GM12878 (cell line): ENCODE results near the gene SIDT1. TPM values are rescaled to one million over a fixed set of nuclear protein-coding genes. Genes with fewer than 3 reads are reported as not detected.

Experiments used
- ATAC-seq: fragments of 200-7000 bp; cut with Tn5 transposase; 3 replicates; pipeline ENCODE4 v1.9.1; 2020; ENCODE audit warnings: mild to moderate bottlenecking, moderate library complexity
- BruUV-seq: library from RNA; stranded (reverse); fragments of 400-500 nt; replicated peaks from 2 replicates; lab custom pipeline; 2021; lab: Mats Ljungman, UMichigan
- CTCF ChIA-PET: fragments of 300-600 bp; sonication (Branson Sonifier 250); formaldehyde crosslinking; extraction: SDS; loops from one replicate; lab custom pipeline; 2021; ENCODE audit warnings: inconsistent platforms; lab: Yijun Ruan, JAX
- POLR2A ChIA-PET: fragments of 350-600 bp; formaldehyde crosslinking; extraction: SDS; loops from one replicate; lab custom pipeline; 2021; ENCODE audit warnings: inconsistent platforms; lab: Charles Lee
- RAD21 ChIA-PET: fragments of 300-600 bp; sonication (Branson Sonifier 250); formaldehyde crosslinking; loops from one replicate; lab custom pipeline; 2023; ENCODE audit warnings: antibody characterized with exemption; ENCODE audit not compliant: unreplicated experiment; lab: Charles Lee
- SMC1A ChIA-PET: fragments of 300-600 bp; sonication (Branson Sonifier 250); formaldehyde crosslinking; loops from one replicate; lab custom pipeline; 2023; ENCODE audit not compliant: unreplicated experiment, uncharacterized antibody; lab: Charles Lee
- DNase-seq: peaks from one replicate; pipeline ENCODE4 v3.0.0-alpha.2; 2011; ENCODE audit warnings: low read depth, low spot score
- FAIRE-seq: peaks from 3 replicates; lab custom pipeline; 2011; peaks lifted over from hg19 to GRCh38; lab: Jason Lieb, UNC
- H2AFZ ChIP-seq: 2 replicates; pipeline ENCODE4 v1.6.0; 2011; ENCODE audit warnings: low read depth, low read length, control low read depth; ENCODE audit not compliant: control insufficient read depth
- H3K27ac ChIP-seq: 2 replicates; pipeline ENCODE4 v1.5.1; 2011; ENCODE audit warnings: control low read depth; ENCODE audit not compliant: control insufficient read depth, insufficient read depth
- H3K27me3 ChIP-seq, 2 experiments: replicated peaks in 1 of 2; 2 replicates each; pipeline versions ENCODE4 v1.6.0 to v1.6.1; 2011; ENCODE audit warnings: low read length in 1 of 2; ENCODE audit not compliant: control insufficient read depth in 2 of 2, insufficient read depth in 2 of 2
- H3K36me3 ChIP-seq, 2 experiments: 2 replicates each; pipeline ENCODE4 v1.5.1; 2011; ENCODE audit warnings: low read length in 1 of 2; ENCODE audit not compliant: control insufficient read depth in 2 of 2, insufficient read depth in 2 of 2
- H3K4me1 ChIP-seq: 2 replicates; pipeline ENCODE4 v1.6.1; 2011; ENCODE audit warnings: mild to moderate bottlenecking, low read length, moderate library complexity, mixed read lengths; ENCODE audit not compliant: control insufficient read depth, insufficient read depth
- H3K4me2 ChIP-seq: 2 replicates; pipeline ENCODE4 v1.6.0; 2011; ENCODE audit warnings: control low read depth; ENCODE audit not compliant: control insufficient read depth, insufficient read depth
- H3K4me3 ChIP-seq: fragments of 200-600 bp; sonication (generic); 2 replicates; pipeline ENCODE4 v1.5.1; 2016
- H3K79me2 ChIP-seq: 2 replicates; pipeline ENCODE4 v1.6.0; 2011; ENCODE audit warnings: low read length; ENCODE audit not compliant: control insufficient read depth, insufficient read depth
- H3K9ac ChIP-seq: 2 replicates; pipeline ENCODE4 v1.8.0; 2011; ENCODE audit warnings: low read length, control low read depth, mixed read lengths; ENCODE audit not compliant: control insufficient read depth, insufficient read depth
- H3K9me3 ChIP-seq: replicated peaks from 3 replicates; pipeline ENCODE4 v1.5.1; 2011; ENCODE audit warnings: mild to moderate bottlenecking, low read length; ENCODE audit not compliant: control insufficient read depth, insufficient read depth
- H4K20me1 ChIP-seq: 2 replicates; pipeline ENCODE4 v1.6.0; 2011; ENCODE audit not compliant: control insufficient read depth, insufficient read depth
- BCLAF1 ChIP-seq: fragments of 450-650 bp; IDR thresholded peaks from 2 replicates; pipeline ENCODE4 v1.6.1; 2017; ENCODE audit warnings: antibody characterized with exemption, mild to moderate bottlenecking, moderate library complexity
- CBFB ChIP-seq: IDR thresholded peaks from 2 replicates; pipeline ENCODE4 v1.6.1; 2016; ENCODE audit warnings: antibody characterized with exemption, low read depth
- CHD4 ChIP-seq: fragments of 200-600 bp; sonication (generic); IDR thresholded peaks from 2 replicates; pipeline ENCODE4 v1.6.1; 2016; ENCODE audit warnings: mild to moderate bottlenecking
- EED ChIP-seq: sonication (generic); IDR thresholded peaks from 2 replicates; pipeline ENCODE4 v1.6.1; 2016; ENCODE audit warnings: antibody characterized with exemption, low read depth
- ELK1 ChIP-seq: IDR thresholded peaks from 2 replicates; pipeline ENCODE4 v1.6.1; 2012; ENCODE audit warnings: low read depth, low read length, improper control_type of control experiment
- HDAC2 ChIP-seq: fragments of 200-600 bp; sonication (generic); IDR thresholded peaks from 2 replicates; pipeline ENCODE4 v1.6.1; 2017
- HDAC6 ChIP-seq: fragments of 200-600 bp; sonication (generic); IDR thresholded peaks from one replicate; pipeline ENCODE4 v1.8.0; 2017; ENCODE audit warnings: antibody characterized with exemption; ENCODE audit not compliant: unreplicated experiment
- IKZF1 ChIP-seq: fragments of 450-650 bp; conservative IDR thresholded peaks from 2 replicates; pipeline ENCODE4 v1.6.1; 2017; ENCODE audit warnings: antibody characterized with exemption, mild to moderate bottlenecking
- NBN ChIP-seq: fragments of 450-650 bp; IDR thresholded peaks from 2 replicates; pipeline ENCODE4 v1.6.1; 2016
- NFXL1 ChIP-seq: fragments of 450-650 bp; IDR thresholded peaks from 2 replicates; pipeline ENCODE4 v1.6.1; 2017; ENCODE audit warnings: antibody characterized with exemption, mild to moderate bottlenecking, borderline replicate concordance
- NR2C1 ChIP-seq: fragments of 450-650 bp; IDR thresholded peaks from 2 replicates; pipeline ENCODE4 v1.6.1; 2017; ENCODE audit warnings: antibody characterized with exemption, mild to moderate bottlenecking, moderate library complexity
- NR2C2 ChIP-seq: IDR thresholded peaks from 2 replicates; pipeline ENCODE4 v1.6.1; 2011; ENCODE audit warnings: borderline replicate concordance, low read depth; ENCODE audit not compliant: control insufficient read depth, insufficient read length
- NRF1 ChIP-seq: conservative IDR thresholded peaks from 2 replicates; pipeline ENCODE4 v1.6.1; 2011; ENCODE audit warnings: mild to moderate bottlenecking, low read depth, low read length, improper control_type of control experiment
- PBX3 ChIP-seq: IDR thresholded peaks from 2 replicates; pipeline ENCODE4 v1.6.1; 2011; ENCODE audit warnings: mild to moderate bottlenecking, low read depth, low read length, moderate library complexity; ENCODE audit not compliant: insufficient replicate concordance
- PML ChIP-seq: IDR thresholded peaks from 2 replicates; pipeline ENCODE4 v1.6.1; 2012; ENCODE audit warnings: low read length, inconsistent platforms
- TCF3 ChIP-seq: IDR thresholded peaks from 2 replicates; pipeline ENCODE4 v1.6.1; 2012; ENCODE audit warnings: low read depth, mild to moderate bottlenecking, low read length, borderline replicate concordance; ENCODE audit not compliant: insufficient read depth
- WRNIP1 ChIP-seq: IDR thresholded peaks from 2 replicates; pipeline ENCODE4 v1.6.1; 2011; ENCODE audit warnings: low read depth, low read length, improper control_type of control experiment, borderline replicate concordance
- YY1 ChIP-seq: IDR thresholded peaks from 2 replicates; pipeline ENCODE4 v1.6.1; 2011; ENCODE audit warnings: low read depth, mild to moderate bottlenecking, low read length
- ZNF622 ChIP-seq: fragments of 450-650 bp; IDR thresholded peaks from 2 replicates; pipeline ENCODE4 v1.6.1; 2017; ENCODE audit warnings: mild to moderate bottlenecking, inconsistent platforms
- WGBS: methylation state at CpG from one replicate; pipeline ENCODE4 v1.1.6; 2016; ENCODE audit warnings: low lambda C conversion rate; ENCODE audit not compliant: insufficient replicate concordance, insufficient coverage; ENCODE audit errors: missing lambda C conversion rate; 5-methylcytosine and 5-hydroxymethylcytosine counted together
- in situ Hi-C: fragments of 300-500 bp; cut with MboI; formaldehyde crosslinking; loops from 9 replicates; pipeline ENCODE4 v1.14.3; 2018; ENCODE audit warnings: mixed read lengths
- intact Hi-C: fragments of 100-400 bp; cut with micrococcal nuclease; formaldehyde crosslinking; loops from one replicate; pipeline ENCODE4 v1.14.2; 2022; ENCODE audit not compliant: unreplicated experiment
- polyA plus RNA-seq, 11 experiments: library from polyadenylated mRNA; depleted of rRNA in 4 of 11; unstranded in 6 of 11; stranded (reverse) in 5 of 11; fragments of >200 nt; fragmentation: Nextera tagmentation in 4 of 11; fragmentation: Illumina TruSeq in 1 of 11; extraction: Ambion mirVana in 4 of 11; extraction: Trizol in 1 of 11; gene quantifications; 1 replicate in 1 of 11; 2 replicates in 10 of 11; pipeline versions ENCODE4 v1.2.1 to v1.2.3, GENCODE V29; 2011 to 2016; ENCODE audit warnings: inconsistent platforms in 2 of 11, missing spikeins in 2 of 11, low read depth in 1 of 11
- total RNA-seq, 4 experiments: library from RNA; depleted of rRNA in 3 of 4; stranded (reverse); fragments of >200 nt in 3 of 4; fragmentation: Illumina TruSeq in 1 of 4; extraction: Trizol in 1 of 4; gene quantifications; 2 replicates each; pipeline versions ENCODE4 v1.2.1 to v1.2.3, GENCODE V29; 2013 to 2021

Gene SIDT1
- total and polyA plus RNA-seq, 10 of the 15 experiments (the other 5 are each of a cell fraction or from before 2014, with no cell fraction given) = 3.0 to 45.0 (median 26.6) TPM

- Histone ChIP-seq H3K4me2 (no peak overlapping the region), H3K27me3 (no peaks in the 10 kb centered on the region), H3K36me3 (peaks cover 0 to 38% of the 10 kb centered on the region in 2 experiments), H3K4me1 (no peaks in the 10 kb centered on the region), H3K9ac (no peak overlapping the region), H3K9me3 (no peaks in the 10 kb centered on the region), H3K4me3 (no peak overlapping the region), H3K27ac (no peak overlapping the region), H4K20me1 (no peaks in the 10 kb centered on the region), H2AFZ (no peak overlapping the region), H3K79me2 (no peaks in the 10 kb centered on the region)
- no peak for DNase-seq
- POLR2A ChIA-PET = no interaction called here
- no peak for ATAC-seq
- RAD21 ChIA-PET = no interaction called here
- SMC1A ChIA-PET = interaction anchor here (1.3 to 2.0 kb wide), 2 partner anchors 9 to 88 kb away, joined by 3 to 4 read pairs; no protein-coding TSS in a partner anchor
- intact Hi-C loops (no loop called here), in situ Hi-C loops (no loop called here)
- no peak for TF ChIP-seq CHD4
- TF ChIP-seq ELK1 = no peak
- TF ChIP-seq NR2C1 = no peak
- no peak for TF ChIP-seq ZNF622
- TF ChIP-seq BCLAF1 = no peak
- no peak for TF ChIP-seq PML
- TF ChIP-seq YY1 = no peak
- no peak for TF ChIP-seq IKZF1
- no peak for TF ChIP-seq NR2C2
- no peak for TF ChIP-seq NFXL1
- no peak for TF ChIP-seq NBN
- no peak for TF ChIP-seq PBX3
- no peak for TF ChIP-seq HDAC6
- TF ChIP-seq HDAC2 = no peak
- no peak for TF ChIP-seq EED
- no peak for TF ChIP-seq TCF3
- no peak for TF ChIP-seq CBFB
- no peak for TF ChIP-seq NRF1
- no peak for TF ChIP-seq WRNIP1
- no peak for FAIRE-seq
- CTCF ChIA-PET = interaction anchor here (3.5 kb wide), 1 partner anchor 92 kb away, joined by 20 read pairs; no protein-coding TSS in a partner anchor
- WGBS = 100% methylated on average over 1 of the region's 1 CpG
- BruUV-seq = no TSS peak
Measured at GRCh38 chr3:113585228-113585627, 52.9 kb downstream of the SIDT1 start.
